Mucosa of stomach (tissue), 1 donor: ENCODE data around the gene CDC27.
"Not testable (repeated sequence)": the region's sequence is repeated elsewhere in the genome, so short reads cannot be mapped to it uniquely, and the experiment has no call there.

ENCODE experiments used
- H3K27me3 ChIP-seq: one replicate; pipeline ENCODE4 v1.7.0; 2013; ENCODE audit warnings: mild to moderate bottlenecking, low read length; ENCODE audit not compliant: control insufficient read depth, insufficient read depth
- H3K36me3 ChIP-seq: one replicate; pipeline ENCODE4 v1.7.0; 2013; ENCODE audit warnings: low read length; ENCODE audit not compliant: control insufficient read depth, insufficient read depth
- H3K4me1 ChIP-seq: one replicate; pipeline ENCODE4 v1.7.0; 2013; ENCODE audit warnings: mild to moderate bottlenecking, low read length; ENCODE audit not compliant: control insufficient read depth, insufficient read depth
- H3K4me3 ChIP-seq: one replicate; pipeline ENCODE4 v1.7.0; 2013; ENCODE audit warnings: low read length
- H3K9ac ChIP-seq: one replicate; pipeline ENCODE4 v1.7.0; 2013; ENCODE audit warnings: mild to moderate bottlenecking, low read length, moderate library complexity
- H3K9me3 ChIP-seq: one replicate; pipeline ENCODE4 v1.7.0; 2013; ENCODE audit warnings: mild to moderate bottlenecking, low read length, moderate library complexity; ENCODE audit not compliant: control insufficient read depth
- donor health status: Pancreatic carcinoma.

The CDC27 gene

GRCh38 chr17:47180988-47181387 lies 8.1 kb downstream of the CDC27 start:
- not testable (repeated sequence) for H3K9ac ChIP-seq, H3K27me3 ChIP-seq, H3K4me3 ChIP-seq, H3K36me3 ChIP-seq, H3K9me3 ChIP-seq, H3K4me1 ChIP-seq

GRCh38 chr17:47180337-47180736 lies 8.8 kb downstream of the CDC27 start:
- H3K36me3 ChIP-seq: no peaks in the 10 kb centered on the region
- no peak overlapping the region for H3K9ac ChIP-seq
- no peak overlapping the region for H3K4me3 ChIP-seq
- H3K27me3 ChIP-seq: no peaks in the 10 kb centered on the region
- no peaks in the 10 kb centered on the region for H3K9me3 ChIP-seq
- no peaks in the 10 kb centered on the region for H3K4me1 ChIP-seq

- H3K9me3 ChIP-seq: no peaks in the 10 kb centered on the region
- no peak overlapping the region for H3K9ac ChIP-seq
- no peaks in the 10 kb centered on the region for H3K27me3 ChIP-seq
- no peak overlapping the region for H3K4me3 ChIP-seq
- H3K4me1 ChIP-seq: no peaks in the 10 kb centered on the region
- H3K36me3 ChIP-seq: no peaks in the 10 kb centered on the region
Measured at GRCh38 chr17:47179141-47179540, 10.0 kb downstream of the CDC27 start.

- H3K4me3 ChIP-seq: no peak overlapping the region
- no peak overlapping the region for H3K9ac ChIP-seq
- H3K36me3 ChIP-seq: no peaks in the 10 kb centered on the region
- no peaks in the 10 kb centered on the region for H3K4me1 ChIP-seq
- H3K27me3 ChIP-seq: no peaks in the 10 kb centered on the region
- H3K9me3 ChIP-seq: no peaks in the 10 kb centered on the region
Measured at GRCh38 chr17:47177261-47177660, 11.8 kb downstream of the CDC27 start.

- Histone ChIP-seq H3K27me3 (no peaks in the 10 kb centered on the region), H3K9me3 (no peaks in the 10 kb centered on the region), H3K9ac (no peak overlapping the region), H3K36me3 (no peaks in the 10 kb centered on the region), H3K4me1 (no peaks in the 10 kb centered on the region), H3K4me3 (no peak overlapping the region)
Measured at GRCh38 chr17:47176389-47176826, 12.7 kb downstream of the CDC27 start.

- H3K4me1 ChIP-seq, H3K9ac ChIP-seq, H3K9me3 ChIP-seq, H3K36me3 ChIP-seq, H3K27me3 ChIP-seq, H3K4me3 ChIP-seq: not testable (repeated sequence)
Measured at GRCh38 chr17:47174823-47175222, 14.3 kb downstream of the CDC27 start.

- no peak overlapping the region for H3K9ac ChIP-seq
- H3K4me3 ChIP-seq: no peak overlapping the region
- H3K9me3 ChIP-seq: no peaks in the 10 kb centered on the region
- H3K4me1 ChIP-seq: no peaks in the 10 kb centered on the region
- H3K36me3 ChIP-seq: no peaks in the 10 kb centered on the region
- no peaks in the 10 kb centered on the region for H3K27me3 ChIP-seq
Measured at GRCh38 chr17:47172696-47173565, 16.2 kb downstream of the CDC27 start.

GRCh38 chr17:47170710-47171109 lies 18.4 kb downstream of the CDC27 start:
- H3K9me3 ChIP-seq: no peaks in the 10 kb centered on the region
- H3K4me1 ChIP-seq: no peaks in the 10 kb centered on the region
- H3K27me3 ChIP-seq: no peaks in the 10 kb centered on the region
- no peaks in the 10 kb centered on the region for H3K36me3 ChIP-seq
- no peak overlapping the region for H3K9ac ChIP-seq
- no peak overlapping the region for H3K4me3 ChIP-seq

- not testable (repeated sequence) for H3K36me3 ChIP-seq, H3K4me1 ChIP-seq, H3K27me3 ChIP-seq, H3K9me3 ChIP-seq, H3K9ac ChIP-seq, H3K4me3 ChIP-seq
Measured at GRCh38 chr17:47168896-47169295, 20.2 kb downstream of the CDC27 start.

- H3K4me1 ChIP-seq: not testable (repeated sequence)
Measured at GRCh38 chr17:47166854-47167253, 22.2 kb downstream of the CDC27 start.

GRCh38 chr17:47165137-47165536 lies 24.0 kb downstream of the CDC27 start:
- H3K36me3 ChIP-seq: no peaks in the 10 kb centered on the region
- H3K4me1 ChIP-seq: no peaks in the 10 kb centered on the region
- H3K4me3 ChIP-seq: no peak overlapping the region
- H3K9me3 ChIP-seq: no peaks in the 10 kb centered on the region
- H3K27me3 ChIP-seq: no peaks in the 10 kb centered on the region
- no peak overlapping the region for H3K9ac ChIP-seq

More at GRCh38 chr17:47166854-47167253, 22.2 kb downstream of the CDC27 start:
- not testable (repeated sequence) for H3K4me3 ChIP-seq, H3K9ac ChIP-seq, H3K36me3 ChIP-seq, H3K9me3 ChIP-seq, H3K27me3 ChIP-seq

GRCh38 chr17:47164263-47164662 lies 24.8 kb downstream of the CDC27 start:
- no peaks in the 10 kb centered on the region for H3K9me3 ChIP-seq
- no peaks in the 10 kb centered on the region for H3K27me3 ChIP-seq
- no peak overlapping the region for H3K4me3 ChIP-seq
- no peaks in the 10 kb centered on the region for H3K36me3 ChIP-seq
- no peak overlapping the region for H3K9ac ChIP-seq
- no peaks in the 10 kb centered on the region for H3K4me1 ChIP-seq
